Nephron (organoid): ENCODE results near the gene TIE1.
A peak's percentile ranks its signal among the peaks of the same experiment; 100 is the strongest.

Experiments
- H3K27ac Mint-ChIP-seq, 3 experiments: 2 replicates each; pipeline ENCODE4 v1.8.0; 2020; ENCODE audit warnings: mixed read lengths in 3 of 3, mild to moderate bottlenecking in 2 of 3, moderate library complexity in 1 of 3
- H3K27me3 Mint-ChIP-seq: 2 replicates; pipeline ENCODE4 v1.8.0; 2021; ENCODE audit warnings: low read depth, mild to moderate bottlenecking, moderate library complexity, mixed read lengths
- H3K36me3 Mint-ChIP-seq: 2 replicates; pipeline ENCODE4 v1.8.0; 2020; ENCODE audit warnings: low read depth, mixed read lengths
- H3K4me1 Mint-ChIP-seq: 2 replicates; pipeline ENCODE4 v1.8.0; 2020; ENCODE audit warnings: mixed read lengths
- H3K4me3 Mint-ChIP-seq, 3 experiments: 2 replicates each; pipeline ENCODE4 v1.8.0; 2020; ENCODE audit warnings: mild to moderate bottlenecking in 3 of 3, mixed read lengths in 3 of 3, moderate library complexity in 2 of 3
- H3K9me3 Mint-ChIP-seq: 2 replicates; pipeline ENCODE4 v1.8.0; 2020; ENCODE audit warnings: mixed read lengths
- CTCF ChIP-seq, 3 experiments: fragments of 200-600 bp; sonication (generic); IDR thresholded peaks; one replicate each; pipeline ENCODE4 v1.5.0; 2021; ENCODE audit warnings: antibody characterized with exemption in 3 of 3; ENCODE audit not compliant: unreplicated experiment in 3 of 3

Gene TIE1

GRCh38 chr1:43349594-43350306, 49.0 kb downstream of the TIE1 start:
- peaks cover 30% of the 10 kb centered on the region for H3K27me3 Mint-ChIP-seq
- TF ChIP-seq CTCF (IDR thresholded peaks at IDR 0.05; ENCODE audit: unreplicated experiment in 3 of 3), result no peak
- no peaks in the 10 kb centered on the region for H3K9me3 Mint-ChIP-seq
- H3K4me1 Mint-ChIP-seq, result peaks cover 17% of the 10 kb centered on the region
- peak overlapping the region; percentile 92 to 98 (median 96) for H3K27ac Mint-ChIP-seq
- H3K4me3 Mint-ChIP-seq, result peak overlapping the region; percentile 83 to 86 (median 83)
- H3K36me3 Mint-ChIP-seq, result no peaks in the 10 kb centered on the region

- no peak for TF ChIP-seq CTCF (IDR thresholded peaks at IDR 0.05; ENCODE audit: unreplicated experiment in 3 of 3)
- peak overlapping the region in 2 of 3 experiments; percentile 72 to 75 for H3K4me3 Mint-ChIP-seq
- H3K9me3 Mint-ChIP-seq, result no peaks in the 10 kb centered on the region
- H3K27me3 Mint-ChIP-seq, result peaks cover 28% of the 10 kb centered on the region
- H3K36me3 Mint-ChIP-seq, result no peaks in the 10 kb centered on the region
- H3K27ac Mint-ChIP-seq, result peak overlapping the region; percentile 10 to 88 (median 27)
- H3K4me1 Mint-ChIP-seq, result peaks cover 17% of the 10 kb centered on the region
Observed at GRCh38 chr1:43350976-43351375, 50.2 kb downstream of the TIE1 start.

- no peaks in the 10 kb centered on the region for H3K9me3 Mint-ChIP-seq
- peak overlapping the region in 1 of 3 experiments; percentile 59 for H3K4me3 Mint-ChIP-seq
- no peak for TF ChIP-seq CTCF (IDR thresholded peaks at IDR 0.05; ENCODE audit: unreplicated experiment in 3 of 3)
- H3K27ac Mint-ChIP-seq, result peak overlapping the region in 2 of 3 experiments; percentile 10 to 40
- peaks cover 25% of the 10 kb centered on the region for H3K27me3 Mint-ChIP-seq
- peaks cover 17% of the 10 kb centered on the region for H3K4me1 Mint-ChIP-seq
- H3K36me3 Mint-ChIP-seq, result no peaks in the 10 kb centered on the region
Observed at GRCh38 chr1:43351421-43352350, 50.9 kb downstream of the TIE1 start.

DNA sequence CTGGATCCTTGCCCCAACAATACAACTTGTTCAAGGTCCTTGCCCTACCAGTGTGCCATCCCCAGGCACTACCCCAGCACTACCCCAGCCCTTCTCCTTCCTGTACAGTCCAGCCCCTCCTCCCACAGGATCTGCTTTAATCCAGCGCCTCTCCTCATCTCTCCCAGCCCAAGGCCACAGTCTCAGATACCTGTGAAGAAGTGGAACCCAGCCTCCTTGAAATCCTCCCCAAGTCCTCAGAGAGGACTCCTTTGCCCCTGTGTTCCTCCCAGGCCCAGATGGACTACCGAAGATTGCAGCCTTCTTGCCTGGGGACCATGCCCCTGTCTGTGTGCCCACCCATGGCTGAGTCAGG, 51.5 kb downstream of the TIE1 start:
- peaks cover 22% of the 10 kb centered on the region for H3K27me3 Mint-ChIP-seq
- H3K4me1 Mint-ChIP-seq, result peaks cover 17% of the 10 kb centered on the region
- TF ChIP-seq CTCF (IDR thresholded peaks at IDR 0.05; ENCODE audit: unreplicated experiment in 3 of 3), result no peak
- H3K4me3 Mint-ChIP-seq, result no peak overlapping the region
- no peaks in the 10 kb centered on the region for H3K36me3 Mint-ChIP-seq
- no peaks in the 10 kb centered on the region for H3K9me3 Mint-ChIP-seq
- H3K27ac Mint-ChIP-seq, result peak overlapping the region in 2 of 3 experiments; percentile 24 to 32

DNA sequence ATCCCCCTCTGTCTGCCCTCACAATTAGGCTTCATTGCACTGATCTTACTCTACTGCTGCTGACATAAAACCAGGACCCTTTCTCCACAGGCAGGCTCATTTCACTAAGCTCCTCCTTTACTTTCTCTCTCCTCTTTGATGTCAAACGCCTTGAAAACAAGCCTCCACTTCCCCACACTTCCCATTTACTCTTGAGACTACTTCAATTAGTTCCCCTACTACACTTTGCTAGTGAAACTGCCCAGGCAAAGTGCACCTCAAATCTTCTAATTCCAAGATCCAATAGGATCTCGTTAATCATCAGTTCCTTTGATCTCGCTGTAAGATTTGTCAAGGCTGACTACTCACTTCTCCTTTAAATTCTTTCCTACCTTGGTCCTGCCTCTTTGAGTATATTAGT, 52.1 kb downstream of the TIE1 start:
- Mint-ChIP-seq H3K27me3 (peaks cover 18% of the 10 kb centered on the region), H3K9me3 (no peaks in the 10 kb centered on the region), H3K4me1 (peaks cover 18% of the 10 kb centered on the region), H3K27ac (peak overlapping the region in 2 of 3 experiments; percentile 24 to 32), H3K36me3 (no peaks in the 10 kb centered on the region), H3K4me3 (no peak overlapping the region)
- TF ChIP-seq CTCF (IDR thresholded peaks at IDR 0.05; ENCODE audit: unreplicated experiment in 3 of 3), result no peak
